Vagina (tissue), 2 donors: ENCODE results near the gene KLHDC9.

Experiments used
- POLR2A ChIP-seq, 2 donors: fragments of 450-650 bp; IDR thresholded peaks; one replicate each; pipeline ENCODE4 v1.6.1; 2017; ENCODE audit warnings: antibody characterized with exemption in 2 of 2, mild to moderate bottlenecking in 2 of 2, moderate library complexity in 2 of 2
- POLR2AphosphoS5 ChIP-seq, 2 donors: sonication (generic); formaldehyde crosslinking; IDR thresholded peaks; one replicate each; pipeline ENCODE4 v1.9.0; 2017; ENCODE audit warnings: antibody characterized with exemption in 2 of 2, mild to moderate bottlenecking in 2 of 2, low read depth in 1 of 2; ENCODE audit not compliant: insufficient read depth in 1 of 2
- TF ChIP-seq, protein P1 (sequence below), 3 experiments: fragments of 450-650 bp in 2 of 3; fragments of 200-600 bp in 1 of 3; sonication (generic) in 1 of 3; IDR thresholded peaks; one replicate each; pipeline ENCODE4 v1.5.1; 2017 to 2019; ENCODE audit warnings: antibody characterized with exemption in 3 of 3, mild to moderate bottlenecking in 2 of 3, moderate library complexity in 2 of 3

GRCh38 chr1:161073474-161074121 lies 24.6 kb upstream of the KLHDC9 start:
- TF ChIP-seq, protein P1, sequence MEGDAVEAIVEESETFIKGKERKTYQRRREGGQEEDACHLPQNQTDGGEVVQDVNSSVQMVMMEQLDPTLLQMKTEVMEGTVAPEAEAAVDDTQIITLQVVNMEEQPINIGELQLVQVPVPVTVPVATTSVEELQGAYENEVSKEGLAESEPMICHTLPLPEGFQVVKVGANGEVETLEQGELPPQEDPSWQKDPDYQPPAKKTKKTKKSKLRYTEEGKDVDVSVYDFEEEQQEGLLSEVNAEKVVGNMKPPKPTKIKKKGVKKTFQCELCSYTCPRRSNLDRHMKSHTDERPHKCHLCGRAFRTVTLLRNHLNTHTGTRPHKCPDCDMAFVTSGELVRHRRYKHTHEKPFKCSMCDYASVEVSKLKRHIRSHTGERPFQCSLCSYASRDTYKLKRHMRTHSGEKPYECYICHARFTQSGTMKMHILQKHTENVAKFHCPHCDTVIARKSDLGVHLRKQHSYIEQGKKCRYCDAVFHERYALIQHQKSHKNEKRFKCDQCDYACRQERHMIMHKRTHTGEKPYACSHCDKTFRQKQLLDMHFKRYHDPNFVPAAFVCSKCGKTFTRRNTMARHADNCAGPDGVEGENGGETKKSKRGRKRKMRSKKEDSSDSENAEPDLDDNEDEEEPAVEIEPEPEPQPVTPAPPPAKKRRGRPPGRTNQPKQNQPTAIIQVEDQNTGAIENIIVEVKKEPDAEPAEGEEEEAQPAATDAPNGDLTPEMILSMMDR (IDR thresholded peaks at IDR 0.05) = no peak
- TF ChIP-seq POLR2AphosphoS5 (IDR thresholded peaks at IDR 0.05; ENCODE audit: insufficient read depth in 1 of 2, low read depth in 1 of 2) (peak in 1 of 2 donors; percentile 33), POLR2A (IDR thresholded peaks at IDR 0.05) (no peak)
